Measurements from ENCODE around the gene CPEB4.

CPEB4 gene

DNA sequence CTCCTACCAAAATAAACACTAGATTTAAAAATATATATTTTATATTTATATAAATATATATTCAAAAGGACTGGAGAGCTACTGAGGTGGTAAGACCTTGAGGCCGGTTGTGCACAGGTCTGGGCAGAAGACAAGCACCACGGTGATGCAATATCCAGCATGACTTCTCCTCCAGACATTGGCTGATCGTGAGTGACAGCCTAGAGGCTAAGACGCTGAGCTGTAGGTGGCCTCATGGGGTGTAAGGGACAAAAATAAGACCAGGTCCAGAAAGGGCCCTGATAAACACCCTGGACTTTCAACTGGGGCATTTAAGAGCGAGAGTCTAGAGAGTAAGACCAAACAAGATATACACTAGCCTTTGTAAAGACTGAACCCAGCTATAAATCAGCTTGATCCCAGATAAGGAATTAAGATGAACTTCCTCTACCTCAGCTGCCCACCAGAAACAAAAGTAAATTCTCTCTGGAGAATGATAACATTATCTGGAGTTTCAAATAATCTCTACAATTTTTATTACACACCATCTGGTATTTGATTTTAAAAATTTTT, 86.6 kb downstream of the CPEB4 start:
- no peak for DNase-seq (ENCODE audit: low spot score)

DNA sequence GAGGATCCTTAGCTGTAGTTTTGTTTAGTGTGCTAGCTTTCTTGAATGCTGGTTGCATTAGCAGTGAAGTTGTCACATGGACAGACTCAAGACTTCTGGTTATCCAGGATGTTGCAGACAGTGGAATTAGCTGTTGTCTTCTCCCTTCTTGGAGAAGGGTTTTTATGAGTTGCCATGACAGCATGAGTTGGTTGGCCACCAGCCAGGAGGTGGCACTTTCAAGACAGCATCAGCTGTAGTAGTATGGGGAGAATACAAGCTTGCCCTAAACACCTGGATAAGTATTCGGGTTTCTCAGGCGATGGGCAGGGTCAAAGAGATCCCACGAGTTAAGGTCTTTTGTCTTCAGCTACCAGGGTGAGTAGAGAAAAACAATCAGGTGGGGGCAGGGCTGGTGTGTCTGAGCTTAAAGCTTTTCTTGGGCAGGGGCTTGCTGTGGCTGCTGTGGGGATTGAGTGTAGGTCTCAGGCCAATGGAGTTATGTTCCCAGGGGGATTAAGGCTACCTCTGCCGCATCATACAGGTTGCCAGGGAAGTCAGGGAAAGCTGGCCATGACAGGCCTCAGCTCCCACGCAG, 93.1 kb downstream of the CPEB4 start:
- no peak for DNase-seq (ENCODE audit: low spot score)

DNA sequence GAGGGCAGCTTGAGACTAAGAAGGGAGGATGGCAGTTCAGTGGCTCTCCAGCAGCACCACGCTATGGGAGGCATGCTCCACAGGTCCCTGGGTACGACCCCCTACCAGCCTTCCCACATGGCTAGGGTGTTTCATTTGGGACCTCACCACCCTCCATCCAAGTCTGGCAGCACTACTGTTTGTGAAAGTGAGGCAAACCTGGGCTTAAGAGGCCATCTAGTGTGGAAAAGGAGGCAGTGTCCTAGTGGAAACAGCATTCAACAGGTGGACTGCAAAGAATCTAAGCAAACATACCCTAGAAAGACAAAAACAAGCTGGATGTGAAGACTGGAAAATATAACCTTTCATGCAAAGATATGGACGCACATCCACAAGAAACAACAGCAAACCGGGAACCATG, 96.1 kb downstream of the CPEB4 start:
- DNase-seq (ENCODE audit: low spot score) = no peak

DNA sequence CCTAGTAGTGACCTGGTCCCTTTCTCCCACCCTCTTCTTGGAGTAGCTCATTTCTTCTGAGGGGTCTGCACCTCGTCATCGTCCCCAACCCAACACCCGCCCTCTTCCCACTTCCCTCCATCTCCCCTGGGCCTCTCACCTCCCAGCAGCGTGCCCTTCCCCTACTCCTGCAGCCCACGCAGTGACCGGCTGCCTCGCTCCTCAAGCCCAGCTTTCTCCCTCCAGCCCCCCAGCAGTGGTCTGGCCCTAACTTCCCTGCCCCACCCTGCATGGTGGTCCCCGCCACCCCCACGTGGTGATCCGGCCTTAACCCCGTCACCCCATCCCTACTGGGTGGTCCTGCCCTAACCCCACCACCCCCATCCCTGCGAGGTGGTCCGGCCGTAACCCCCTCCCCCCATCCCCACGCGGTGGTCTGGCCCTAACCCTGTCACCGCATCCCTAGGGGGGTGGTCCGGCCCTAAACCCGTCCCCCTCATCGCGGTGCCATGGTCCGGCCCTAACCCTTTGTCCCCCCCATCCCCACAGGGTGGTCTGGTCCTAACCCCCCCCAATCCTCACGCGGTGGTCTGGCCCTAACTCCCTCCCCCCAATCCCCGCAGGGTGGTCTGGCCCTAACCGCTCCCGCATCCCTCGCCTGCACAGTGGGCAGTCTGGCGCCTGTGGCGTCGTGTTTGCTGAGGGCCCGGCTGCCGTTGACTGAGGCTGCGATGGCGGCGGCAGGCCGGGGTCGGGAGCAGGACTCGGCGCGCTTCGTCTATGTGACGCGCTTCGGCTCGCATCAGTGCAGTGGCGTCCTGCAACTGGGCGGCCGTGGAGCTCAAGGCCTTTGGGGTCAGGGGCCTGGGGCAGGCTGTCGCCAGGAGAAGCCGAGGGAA, 100.6 kb downstream of the CPEB4 start, which contains the start of gene C5orf47:
Gene C5orf47 (plus strand): TSS at position 617 of the 878 bp plus-strand sequence. CDS start 94 bp downstream, at position 711.
- DNase-seq (ENCODE audit: low spot score) = no peak

DNA sequence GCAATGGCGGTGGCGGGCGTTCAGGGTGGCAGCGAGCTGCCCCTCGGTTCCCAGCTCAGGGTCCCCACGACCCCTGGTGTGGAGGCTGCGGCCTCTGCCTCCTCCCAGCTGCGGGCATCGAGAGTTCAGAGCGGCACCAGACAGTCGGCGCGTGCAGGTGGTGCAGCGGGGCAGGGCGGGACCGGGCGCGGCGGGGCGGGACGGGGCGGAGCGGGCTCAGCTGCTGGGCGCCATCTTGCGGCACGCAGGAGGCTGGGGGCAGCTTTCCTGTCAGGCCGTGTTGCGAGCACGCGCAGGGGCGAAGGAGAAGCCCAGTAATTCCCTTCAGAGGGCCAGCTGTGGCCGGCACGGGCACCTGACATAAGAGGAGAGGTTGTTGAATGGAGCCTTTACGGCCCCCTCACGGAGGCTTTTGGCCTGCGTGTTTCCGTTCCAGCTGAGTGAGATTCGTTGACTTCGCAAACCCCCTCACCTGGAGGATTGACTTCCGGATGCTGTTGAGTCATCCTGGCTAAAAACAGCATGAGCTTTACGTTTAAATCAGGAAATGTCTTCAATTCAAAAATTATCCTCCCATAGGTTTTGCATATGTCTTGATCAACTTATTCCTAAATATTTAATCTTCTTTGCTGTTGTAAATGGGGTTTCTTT, 101.4 kb downstream of the CPEB4 start:
- no peak for DNase-seq (ENCODE audit: low spot score)

DNA sequence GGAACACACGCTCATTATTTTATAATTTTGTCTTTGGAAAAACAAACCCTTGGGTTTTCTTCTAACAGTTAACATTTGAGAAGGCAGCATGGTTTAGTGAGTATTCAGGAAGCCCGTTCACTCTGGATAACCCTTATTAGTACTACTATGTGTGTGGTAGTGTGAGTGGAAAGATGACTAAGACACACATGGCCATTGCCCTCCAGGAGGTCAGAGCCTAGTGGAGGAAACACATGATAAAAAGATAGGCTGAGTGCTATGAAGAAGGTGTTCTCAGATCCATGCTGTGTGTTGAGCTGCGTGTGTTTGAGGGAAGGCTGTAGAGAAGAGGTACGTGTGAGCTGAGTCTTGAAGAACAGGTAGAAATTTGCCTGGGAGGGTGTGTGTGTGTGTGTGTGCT, 109.2 kb downstream of the CPEB4 start:
- DNase-seq (ENCODE audit: low spot score) = no peak

DNA sequence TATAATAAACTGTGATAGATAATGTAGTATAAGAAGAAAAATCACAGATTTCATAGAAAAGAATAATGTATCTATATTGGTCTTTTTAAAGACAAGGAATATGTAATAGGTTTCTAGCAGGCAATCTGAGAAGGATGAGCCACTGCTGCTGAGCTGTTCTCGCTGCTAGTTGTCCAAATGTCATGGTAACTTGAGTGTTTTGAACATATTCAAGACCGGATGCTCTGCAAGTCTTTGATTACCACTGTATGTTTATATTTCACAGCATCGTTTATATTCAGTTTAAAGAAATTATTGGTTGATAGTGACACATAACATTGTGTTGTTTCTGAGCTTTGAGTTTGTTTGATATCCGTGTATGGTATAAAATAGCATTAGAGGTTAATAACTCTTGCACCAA, 110.4 kb downstream of the CPEB4 start:
- no peak for DNase-seq (ENCODE audit: low spot score)

DNA sequence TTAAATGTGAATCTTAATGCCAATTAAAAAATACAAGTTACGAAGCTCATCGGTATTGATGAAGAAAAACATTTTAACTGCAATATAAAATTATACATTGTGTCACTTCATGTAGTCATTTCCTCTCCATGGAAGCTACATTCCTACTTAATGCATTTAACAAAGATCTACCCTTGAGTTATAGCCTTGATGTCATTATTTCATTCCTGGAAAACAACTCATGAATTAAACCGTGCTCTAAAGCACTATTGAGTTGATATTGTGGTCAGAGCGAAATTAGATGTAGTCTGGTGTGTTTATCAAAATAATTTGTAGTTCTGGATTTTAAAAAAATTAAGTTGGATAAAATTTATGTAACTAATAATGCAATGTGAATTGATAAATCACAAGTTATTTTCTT, 111.9 kb downstream of the CPEB4 start:
- no peak for DNase-seq (ENCODE audit: low spot score)

DNA sequence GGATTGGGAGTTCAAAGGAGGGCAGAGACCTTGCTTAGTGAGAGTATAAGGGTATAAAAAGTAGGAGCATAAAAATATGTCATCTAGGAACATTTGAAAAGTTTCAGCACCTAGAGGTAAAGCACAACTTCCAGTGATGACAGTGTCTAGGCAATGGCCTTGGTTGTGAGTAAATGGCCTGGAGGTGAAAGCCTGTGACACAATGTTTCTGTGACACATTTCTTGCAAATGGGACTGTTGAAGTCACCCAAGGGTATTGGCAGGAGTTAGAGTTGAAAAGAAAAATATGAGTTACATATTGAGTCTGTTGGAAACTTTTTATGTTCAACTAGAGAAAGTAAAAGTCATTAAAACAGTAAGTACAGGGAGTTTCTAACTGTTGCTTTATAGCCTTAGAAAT, 115.6 kb downstream of the CPEB4 start:
- no peak for DNase-seq (ENCODE audit: low spot score)

DNA sequence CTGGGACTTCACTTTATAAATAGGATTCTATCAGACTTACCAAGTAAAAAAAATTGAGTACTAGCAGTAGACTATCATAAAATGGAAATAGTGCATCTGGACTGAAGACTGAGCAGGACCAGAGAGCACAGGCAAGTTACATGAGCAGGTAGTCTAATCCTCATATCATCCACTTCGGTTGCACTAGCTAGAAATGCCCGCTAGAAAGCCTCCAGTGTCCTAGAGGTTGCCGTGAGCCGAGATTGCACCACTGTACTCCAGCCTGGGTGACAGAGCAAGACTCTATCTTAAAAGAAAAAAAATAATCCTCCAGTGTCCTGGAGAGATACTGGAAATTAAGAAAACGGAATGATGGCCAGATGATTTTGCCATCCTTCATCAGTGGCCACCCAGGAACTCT, 120.8 kb downstream of the CPEB4 start:
- no peak for DNase-seq (ENCODE audit: low spot score)

DNA sequence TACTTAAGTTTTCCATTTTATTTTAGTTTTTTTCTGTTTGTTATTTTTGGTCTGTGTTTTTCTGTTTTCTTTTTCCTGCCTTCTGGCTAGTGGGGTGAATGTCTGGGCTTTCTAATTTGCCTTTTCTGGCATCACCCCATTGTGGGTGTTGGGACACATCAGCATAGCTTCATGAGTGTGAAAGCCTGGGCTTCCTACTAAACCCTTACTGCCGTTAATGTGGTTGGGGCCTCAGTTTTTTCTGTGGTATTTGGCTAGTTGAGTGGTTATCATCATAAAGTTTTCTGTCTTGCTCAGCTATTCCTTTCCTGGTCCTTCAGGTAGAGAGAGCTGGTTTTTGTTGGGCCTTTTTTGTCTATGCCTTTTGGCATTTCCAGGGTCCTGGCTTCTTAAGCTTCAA, 122.2 kb downstream of the CPEB4 start:
- DNase-seq (ENCODE audit: low spot score) = no peak

DNA sequence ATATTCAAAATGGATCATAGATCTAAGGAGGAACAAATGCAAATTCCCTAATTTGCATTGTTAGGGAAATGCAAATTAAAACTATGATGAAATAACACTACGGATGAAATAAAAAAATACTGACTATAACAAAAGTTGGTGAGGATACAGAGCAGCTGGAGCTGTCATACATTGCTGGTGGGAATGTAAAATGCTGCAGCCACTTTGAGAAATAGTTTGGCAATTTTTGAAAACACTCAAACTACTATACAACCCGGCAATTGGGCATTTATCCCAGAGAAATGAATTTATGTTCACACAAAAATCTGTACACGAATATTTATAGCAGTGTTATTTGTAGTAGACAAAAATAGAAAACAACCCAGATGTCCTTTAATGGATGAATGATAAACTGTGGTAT, 123.3 kb downstream of the CPEB4 start:
- DNase-seq (ENCODE audit: low spot score) = no peak

All from kidney capillary endothelial cell (primary cell).